ENCODE measurements around the gene LNX1. TPM values are rescaled to one million over a fixed set of nuclear protein-coding genes. Genes with fewer than 3 reads are reported as not detected.

The LNX1 gene
- total and polyA plus RNA-seq, 7 donors = 2.3 to 7.9 (median 4.6) TPM

GRCh38 chr4:53505947-53506346 lies 85.3 kb downstream of the LNX1 start:
- no peak overlapping the region for H3K4me3 ChIP-seq
- intact Hi-C loops (cut with DNase I) = no loop called here
- H3K36me3 ChIP-seq = no peaks in the 10 kb centered on the region
- no peak for DNase-seq
- no peaks in the 10 kb centered on the region for H3K27me3 ChIP-seq
- no peaks in the 10 kb centered on the region for H3K9me3 ChIP-seq
- TF ChIP-seq EP300 (IDR thresholded peaks at IDR 0.05) (no peak), POLR2A (IDR thresholded peaks at IDR 0.05) (no peak)
- WGBS, 2 donors = 84 to 92% methylated on average over 2 of the region's 2 CpGs
- H3K4me1 ChIP-seq = no peaks in the 10 kb centered on the region
- no peak overlapping the region for H3K27ac ChIP-seq

- H3K36me3 ChIP-seq = no peaks in the 10 kb centered on the region
- no peaks in the 10 kb centered on the region for H3K4me1 ChIP-seq
- intact Hi-C loops (cut with DNase I) = no loop called here
- no peak overlapping the region for H3K4me3 ChIP-seq
- H3K9me3 ChIP-seq = no peaks in the 10 kb centered on the region
- 83 to 89% methylated on average over 1 of the region's 1 CpG for WGBS, 2 donors
- TF ChIP-seq POLR2A (IDR thresholded peaks at IDR 0.05) (no peak), CTCF (IDR thresholded peaks at IDR 0.05) (no peak), EP300 (IDR thresholded peaks at IDR 0.05) (no peak), POLR2AphosphoS5 (IDR thresholded peaks at IDR 0.05) (no peak)
- no peak for DNase-seq
- no peak overlapping the region for H3K27ac ChIP-seq
- H3K27me3 ChIP-seq = no peaks in the 10 kb centered on the region
Measured at GRCh38 chr4:53502094-53502493, 89.2 kb downstream of the LNX1 start.

DNA sequence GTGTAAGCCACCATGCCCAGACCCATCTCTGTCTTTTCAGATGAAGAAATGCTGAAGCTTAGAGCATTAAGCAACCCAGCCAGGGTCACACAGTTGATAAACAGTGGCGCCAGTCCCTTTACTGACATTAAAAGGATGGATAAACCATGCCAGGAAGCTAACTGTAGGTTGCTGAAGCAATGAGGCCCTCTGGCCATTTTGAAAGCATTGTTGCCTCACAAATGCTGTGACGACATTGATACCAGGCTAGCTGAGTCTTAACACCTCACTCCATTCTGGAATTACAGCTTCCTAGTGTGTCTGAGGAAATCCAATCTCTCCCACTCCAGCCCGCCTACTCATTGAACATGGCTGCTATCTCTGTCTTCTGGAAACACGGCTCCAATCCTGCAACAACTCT lies 89.7 kb downstream of the LNX1 start:
- no peak overlapping the region for H3K4me3 ChIP-seq
- no peaks in the 10 kb centered on the region for H3K9me3 ChIP-seq
- no peaks in the 10 kb centered on the region for H3K27me3 ChIP-seq
- TF ChIP-seq EP300 (IDR thresholded peaks at IDR 0.05) (no peak), POLR2AphosphoS5 (IDR thresholded peaks at IDR 0.05) (no peak), CTCF (IDR thresholded peaks at IDR 0.05) (no peak), POLR2A (IDR thresholded peaks at IDR 0.05) (no peak)
- H3K36me3 ChIP-seq = no peaks in the 10 kb centered on the region
- no peaks in the 10 kb centered on the region for H3K4me1 ChIP-seq
- DNase-seq = no peak
- intact Hi-C loops (cut with DNase I) = no loop called here
- no peak overlapping the region for H3K27ac ChIP-seq
- 95 to 96% methylated on average over 4 of the region's 4 CpGs for WGBS, 2 donors

DNA sequence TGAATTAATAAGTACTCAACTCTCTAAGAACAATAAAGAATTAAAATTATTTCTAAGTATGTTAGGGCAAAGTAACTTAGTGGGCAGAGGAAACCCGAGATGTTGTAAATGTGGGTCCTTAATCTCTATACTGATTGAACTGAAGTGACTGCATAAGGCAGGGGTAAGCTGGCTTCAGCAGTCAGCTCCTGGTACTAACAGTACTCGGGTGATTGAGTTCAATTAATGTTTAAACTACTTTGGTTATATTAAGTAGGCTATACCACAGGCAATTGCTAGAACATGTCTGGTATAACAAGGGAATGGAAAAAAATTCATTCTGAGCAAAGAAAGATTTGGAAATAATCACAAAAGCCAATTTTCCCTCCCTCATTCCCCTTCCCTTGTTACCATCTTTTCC lies 90.7 kb downstream of the LNX1 start:
- intact Hi-C loops (cut with DNase I) = no loop called here
- H3K36me3 ChIP-seq = no peaks in the 10 kb centered on the region
- no peak for DNase-seq
- no peak overlapping the region for H3K4me3 ChIP-seq
- no peak overlapping the region for H3K27ac ChIP-seq
- 94 to 99% methylated on average over 2 of the region's 2 CpGs for WGBS, 2 donors
- no peaks in the 10 kb centered on the region for H3K27me3 ChIP-seq
- no peaks in the 10 kb centered on the region for H3K9me3 ChIP-seq
- no peaks in the 10 kb centered on the region for H3K4me1 ChIP-seq
- TF ChIP-seq POLR2A (IDR thresholded peaks at IDR 0.05) (no peak), POLR2AphosphoS5 (IDR thresholded peaks at IDR 0.05) (no peak)

GRCh38 chr4:53499791-53500190 lies 91.5 kb downstream of the LNX1 start:
- whole genome bisulfite sequencing, 2 donors = 94 to 100% methylated on average over 1 of the region's 1 CpG
- no peaks in the 10 kb centered on the region for H3K9me3 ChIP-seq
- intact Hi-C loops (cut with DNase I) = loop anchor here (10.0 kb wide), 1 partner anchor 405 kb away; no protein-coding TSS in a partner anchor

More at GRCh38 chr4:53499791-53500190, 91.5 kb downstream of the LNX1 start:
- no peak for DNase-seq
- TF ChIP-seq POLR2A (IDR thresholded peaks at IDR 0.05) (no peak), EP300 (IDR thresholded peaks at IDR 0.05) (no peak), CTCF (IDR thresholded peaks at IDR 0.05) (no peak), POLR2AphosphoS5 (IDR thresholded peaks at IDR 0.05) (no peak)
- Histone ChIP-seq H3K36me3 (no peaks in the 10 kb centered on the region), H3K27me3 (no peaks in the 10 kb centered on the region), H3K4me1 (no peaks in the 10 kb centered on the region), H3K4me3 (no peak overlapping the region), H3K27ac (no peak overlapping the region)

All from sigmoid colon (tissue), 7 donors.